WERI-Rb-1 (cell line): ENCODE results near the gene OR7A17.

Experiments
- DNase-seq: peaks from one replicate; pipeline ENCODE4 v3.0.0-alpha.2; 2020
- H3K27ac ChIP-seq: fragments of 250-450 bp; sonication (Bioruptor Pico); 2 replicates; pipeline ENCODE4 v1.5.1; 2020; ENCODE audit warnings: mild to moderate bottlenecking, moderate library complexity
- H3K27me3 ChIP-seq: fragments of 250-450 bp; sonication (Bioruptor Pico); 2 replicates; pipeline ENCODE4 v1.5.1; 2021; ENCODE audit warnings: mild to moderate bottlenecking, low read depth, moderate library complexity; ENCODE audit not compliant: insufficient read depth, severe bottlenecking
- H3K36me3 ChIP-seq: fragments of 250-450 bp; sonication (Bioruptor Pico); 2 replicates; pipeline ENCODE4 v1.5.1; 2020; ENCODE audit warnings: mild to moderate bottlenecking, moderate library complexity
- H3K4me3 ChIP-seq: 2 replicates; pipeline ENCODE4 v1.5.1; 2011; ENCODE audit warnings: low read depth, mild to moderate bottlenecking, control low read depth, low read length
- H3K9me3 ChIP-seq: fragments of 250-450 bp; sonication (Bioruptor Pico); 2 replicates; pipeline ENCODE4 v1.5.1; 2021; ENCODE audit warnings: mild to moderate bottlenecking, moderate library complexity; ENCODE audit not compliant: severe bottlenecking
- CTCF ChIP-seq: IDR thresholded peaks from 2 replicates; pipeline ENCODE4 v1.5.1; 2011; ENCODE audit warnings: low read depth, mild to moderate bottlenecking, control low read depth, inconsistent platforms, low read length

Gene OR7A17

GRCh38 chr19:14843578-14843977 lies 42.4 kb downstream of the OR7A17 start:
- Histone ChIP-seq H3K9me3 (peaks cover 5% of the 10 kb centered on the region), H3K27me3 (peaks cover 68% of the 10 kb centered on the region), H3K27ac (no peak overlapping the region), H3K4me3 (no peak overlapping the region), H3K36me3 (no peaks in the 10 kb centered on the region)
- DNase-seq: no peak
- no peak for TF ChIP-seq CTCF

- Histone ChIP-seq H3K9me3 (peaks cover 5% of the 10 kb centered on the region), H3K27me3 (peaks cover 68% of the 10 kb centered on the region), H3K36me3 (no peaks in the 10 kb centered on the region), H3K27ac (no peak overlapping the region), H3K4me3 (no peak overlapping the region)
- no peak for TF ChIP-seq CTCF
- DNase-seq: no peak
Observed at GRCh38 chr19:14843169-14843568, 42.8 kb downstream of the OR7A17 start.

- Histone ChIP-seq H3K4me3 (no peak overlapping the region), H3K27ac (no peak overlapping the region), H3K9me3 (peaks cover 5% of the 10 kb centered on the region), H3K36me3 (no peaks in the 10 kb centered on the region), H3K27me3 (peaks cover 70% of the 10 kb centered on the region)
- no peak for TF ChIP-seq CTCF
- no peak for DNase-seq
Observed at GRCh38 chr19:14840206-14840605, 45.7 kb downstream of the OR7A17 start.

DNA sequence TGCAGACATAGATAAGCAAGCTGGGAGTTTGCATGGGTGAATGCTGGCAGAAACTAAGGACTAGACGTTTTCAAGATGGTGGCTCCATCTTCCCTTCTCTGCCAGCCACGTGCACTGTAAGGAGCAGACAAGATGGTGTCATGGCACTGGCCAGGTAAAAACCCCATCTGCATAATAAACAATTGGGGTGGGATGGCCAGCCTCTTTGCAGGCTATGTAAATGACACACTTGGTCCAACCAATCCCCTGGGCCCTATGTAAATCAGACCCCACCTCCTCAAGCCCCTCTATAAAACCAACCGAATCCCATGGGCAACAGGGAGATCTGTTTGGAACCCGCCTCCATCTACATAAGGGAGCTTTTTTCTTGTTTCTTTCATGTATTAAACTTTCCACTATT lies 48.5 kb downstream of the OR7A17 start:
- no peak for DNase-seq
- H3K27me3 ChIP-seq: peaks cover 83% of the 10 kb centered on the region
- H3K27ac ChIP-seq: no peak overlapping the region
- no peak for TF ChIP-seq CTCF
- H3K9me3 ChIP-seq: peaks cover 5% of the 10 kb centered on the region
- no peaks in the 10 kb centered on the region for H3K36me3 ChIP-seq
- no peak overlapping the region for H3K4me3 ChIP-seq

- H3K9me3 ChIP-seq: peaks cover 5% of the 10 kb centered on the region
- DNase-seq: no peak
Observed at GRCh38 chr19:14835011-14835410, 50.9 kb downstream of the OR7A17 start, which contains the start of the genes OR7A5 and OR7C1. Gene OR7A5 (minus strand): TSS chr19:14835185. CDS start chr19:14828241, 6,944 bp downstream. Gene OR7C1 (minus strand): TSS chr19:14835185. CDS start chr19:14800136, 35,049 bp downstream.

More at GRCh38 chr19:14835011-14835410, 50.9 kb downstream of the OR7A17 start, which contains the start of the genes OR7A5 and OR7C1:
- no peaks in the 10 kb centered on the region for H3K36me3 ChIP-seq
- peaks cover 88% of the 10 kb centered on the region for H3K27me3 ChIP-seq
- H3K4me3 ChIP-seq: no peak within 1 kb of the TSS
- H3K27ac ChIP-seq: no peak within 1 kb of the TSS
- TF ChIP-seq CTCF: no peak
